Hepatocyte (in vitro differentiated cells): ENCODE data around the gene RPS6KA2.

Source experiments
- EZH2 ChIP-seq: fragments of 200-600 bp; sonication (generic); IDR thresholded peaks from 2 replicates; pipeline ENCODE4 v1.6.1; 2016; ENCODE audit warnings: antibody characterized with exemption, mild to moderate bottlenecking, borderline replicate concordance
- TF ChIP-seq, protein P1 (sequence below): fragments of 200-600 bp; sonication (generic); IDR thresholded peaks from 2 replicates; pipeline ENCODE4 v1.5.1; 2016; ENCODE audit warnings: antibody characterized with exemption, mild to moderate bottlenecking; ENCODE audit not compliant: poor library complexity

- TF ChIP-seq, protein P1, sequence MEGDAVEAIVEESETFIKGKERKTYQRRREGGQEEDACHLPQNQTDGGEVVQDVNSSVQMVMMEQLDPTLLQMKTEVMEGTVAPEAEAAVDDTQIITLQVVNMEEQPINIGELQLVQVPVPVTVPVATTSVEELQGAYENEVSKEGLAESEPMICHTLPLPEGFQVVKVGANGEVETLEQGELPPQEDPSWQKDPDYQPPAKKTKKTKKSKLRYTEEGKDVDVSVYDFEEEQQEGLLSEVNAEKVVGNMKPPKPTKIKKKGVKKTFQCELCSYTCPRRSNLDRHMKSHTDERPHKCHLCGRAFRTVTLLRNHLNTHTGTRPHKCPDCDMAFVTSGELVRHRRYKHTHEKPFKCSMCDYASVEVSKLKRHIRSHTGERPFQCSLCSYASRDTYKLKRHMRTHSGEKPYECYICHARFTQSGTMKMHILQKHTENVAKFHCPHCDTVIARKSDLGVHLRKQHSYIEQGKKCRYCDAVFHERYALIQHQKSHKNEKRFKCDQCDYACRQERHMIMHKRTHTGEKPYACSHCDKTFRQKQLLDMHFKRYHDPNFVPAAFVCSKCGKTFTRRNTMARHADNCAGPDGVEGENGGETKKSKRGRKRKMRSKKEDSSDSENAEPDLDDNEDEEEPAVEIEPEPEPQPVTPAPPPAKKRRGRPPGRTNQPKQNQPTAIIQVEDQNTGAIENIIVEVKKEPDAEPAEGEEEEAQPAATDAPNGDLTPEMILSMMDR, result no peak
- TF ChIP-seq EZH2, result no peak
Measured at GRCh38 chr6:166660157-166660688, 33.2 kb upstream of the RPS6KA2 start.
